Measurements from ENCODE around the gene SMARCAL1.

The SMARCAL1 gene

DNA sequence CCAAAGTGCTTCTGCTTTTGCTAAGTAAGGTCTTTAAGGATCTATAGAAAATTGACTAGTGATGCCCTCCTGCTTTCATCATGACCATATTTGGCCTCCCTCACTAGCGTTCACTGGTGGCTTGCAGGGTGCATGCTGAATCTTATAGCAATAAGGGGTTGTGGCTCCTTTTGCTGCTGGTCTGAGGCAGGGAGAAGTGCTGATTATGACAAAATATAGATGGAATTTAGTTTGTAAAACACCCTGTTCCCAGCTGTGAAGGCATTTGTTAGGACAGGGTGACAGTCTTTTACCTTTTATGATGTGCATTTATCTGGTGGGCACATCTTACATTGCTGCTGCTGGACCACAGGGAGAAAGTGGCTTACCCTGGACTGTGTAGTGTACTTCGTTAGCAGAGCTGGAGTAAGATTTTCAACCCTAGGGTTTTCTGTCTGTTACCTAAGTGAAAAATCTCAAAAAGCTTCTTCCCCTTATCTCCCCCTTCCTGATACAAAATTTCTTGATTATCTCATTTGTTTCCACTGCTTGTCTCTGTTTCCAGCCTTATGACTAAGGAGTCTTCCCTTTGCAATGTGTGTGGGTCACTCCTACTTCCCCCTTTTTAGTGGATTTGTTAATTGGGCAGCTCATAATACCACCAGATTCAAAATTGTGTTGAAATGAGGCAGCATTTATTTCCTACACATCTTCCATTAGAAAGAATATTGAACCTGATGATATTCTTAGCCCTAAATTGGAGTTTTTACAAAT is 65.2 kb downstream of the SMARCAL1 start:
- no peak for DNase-seq

DNA sequence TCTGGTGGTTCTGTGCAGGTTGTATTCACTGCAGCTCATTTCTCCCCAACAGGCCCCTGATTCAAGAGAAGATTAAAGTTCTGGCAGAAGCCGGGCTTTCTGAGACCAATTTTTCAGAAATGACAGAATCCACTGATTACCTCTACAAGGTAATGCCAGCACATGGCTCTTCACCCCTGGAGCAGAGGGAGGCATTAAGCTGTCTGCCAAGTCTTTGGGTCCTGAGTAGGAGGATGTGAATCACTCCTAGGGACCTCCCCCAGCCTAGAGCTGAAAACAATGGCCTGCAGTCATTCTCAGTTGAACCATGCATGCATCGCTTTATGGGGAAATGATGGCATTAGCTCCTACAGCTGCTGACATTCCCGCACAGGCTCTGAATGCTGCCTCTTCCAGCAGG is 65.9 kb downstream of the SMARCAL1 start:
- DNase-seq, result no peak

DNA sequence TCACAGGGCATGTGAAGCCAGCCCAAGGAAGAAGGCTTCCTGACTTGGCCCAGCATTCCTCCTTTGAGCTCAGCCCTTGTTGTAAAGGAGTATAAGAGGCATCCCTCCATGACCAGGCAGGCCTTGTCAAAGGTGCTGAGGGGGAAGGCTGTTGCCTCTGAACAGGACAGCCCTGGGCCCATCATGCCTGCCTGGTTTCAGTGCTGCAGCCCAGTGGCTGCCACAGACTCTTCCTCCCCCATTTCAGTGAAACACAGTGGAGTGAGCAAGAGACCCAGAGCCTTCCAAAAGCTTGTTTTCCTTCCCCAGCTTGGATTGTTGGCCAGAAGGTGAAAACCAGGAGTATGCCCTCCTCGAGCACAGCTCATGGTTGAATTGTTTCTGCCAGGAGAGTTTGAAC is 66.5 kb downstream of the SMARCAL1 start:
- DNase-seq, result no peak

DNA sequence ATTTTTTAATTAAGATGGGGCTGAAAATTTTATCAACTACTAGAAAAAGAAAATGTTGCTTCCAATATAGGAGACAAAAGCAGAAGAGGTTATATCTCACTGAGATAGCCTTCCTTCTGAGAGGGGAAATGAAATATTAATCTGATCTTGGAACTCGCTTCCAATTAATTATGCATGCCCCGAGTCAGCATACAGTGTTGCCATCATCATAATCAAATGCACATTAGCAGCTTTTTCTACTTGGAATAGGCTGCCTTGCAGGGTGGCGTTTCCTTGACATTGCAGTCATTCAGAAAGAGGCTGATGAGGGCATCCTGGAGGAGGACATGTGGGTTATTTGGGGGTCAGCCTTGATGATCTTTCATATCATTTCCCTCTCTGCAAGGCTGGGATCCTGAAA is 67.9 kb downstream of the SMARCAL1 start:
- no peak for DNase-seq

DNA sequence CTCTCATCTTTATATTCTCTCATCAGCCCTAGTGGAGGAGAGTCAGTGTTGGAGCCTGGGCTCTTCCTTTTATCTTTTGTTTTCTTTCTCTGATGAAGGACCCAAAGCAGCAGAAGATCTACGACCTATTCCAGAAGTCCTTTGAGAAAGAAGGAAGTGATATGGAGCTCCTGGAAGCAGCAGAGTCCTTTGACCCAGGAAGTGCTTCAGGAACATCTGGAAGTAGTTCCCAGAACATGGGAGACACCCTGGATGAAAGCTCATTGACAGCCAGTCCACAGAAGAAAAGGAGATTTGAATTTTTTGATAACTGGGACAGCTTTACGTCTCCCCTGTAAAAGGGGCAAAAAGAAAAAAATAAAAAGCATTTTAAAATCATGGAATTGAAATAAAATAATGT is 70.4 kb downstream of the SMARCAL1 start:
- no peak for DNase-seq

DNA sequence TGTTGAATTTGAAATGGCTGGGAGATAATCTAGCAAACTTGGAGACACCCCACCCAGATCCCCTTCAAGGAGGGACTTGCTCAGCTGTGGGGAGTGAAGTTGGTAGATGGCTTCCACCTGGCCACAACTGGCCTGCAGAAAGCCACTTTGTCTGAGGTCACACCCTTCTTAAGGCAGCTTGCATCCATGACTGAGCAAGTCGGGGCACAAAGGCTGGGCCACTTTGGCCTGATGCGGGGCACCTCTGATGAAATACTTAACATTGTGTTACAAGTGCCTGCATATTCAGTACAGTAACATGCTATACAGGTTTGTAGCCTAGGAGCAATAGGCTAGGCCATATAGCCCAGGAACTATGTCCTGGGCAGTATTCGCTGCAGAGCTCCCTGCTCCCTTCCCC is 73.0 kb downstream of the SMARCAL1 start:
- DNase-seq, result no peak

DNA sequence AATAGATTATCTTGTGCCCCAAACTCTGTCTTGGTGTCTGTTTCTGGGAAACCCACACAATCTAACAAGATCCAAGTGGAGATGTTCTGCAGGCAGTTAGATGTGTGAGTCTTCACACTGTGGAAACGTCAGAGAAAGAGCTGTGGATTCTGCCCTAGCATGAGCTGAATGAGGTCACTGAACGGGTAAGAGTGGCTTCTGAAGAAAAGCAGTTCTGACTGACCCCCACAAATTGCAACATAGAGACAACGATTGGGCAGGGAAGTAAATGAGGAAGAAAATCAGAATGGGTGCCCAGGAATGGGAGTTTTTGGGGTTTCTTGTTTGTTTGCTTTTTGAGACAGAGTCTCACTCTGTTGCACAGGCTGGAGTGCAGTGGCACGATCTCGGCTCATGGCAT is 73.5 kb downstream of the SMARCAL1 start:
- no peak for DNase-seq

DNA sequence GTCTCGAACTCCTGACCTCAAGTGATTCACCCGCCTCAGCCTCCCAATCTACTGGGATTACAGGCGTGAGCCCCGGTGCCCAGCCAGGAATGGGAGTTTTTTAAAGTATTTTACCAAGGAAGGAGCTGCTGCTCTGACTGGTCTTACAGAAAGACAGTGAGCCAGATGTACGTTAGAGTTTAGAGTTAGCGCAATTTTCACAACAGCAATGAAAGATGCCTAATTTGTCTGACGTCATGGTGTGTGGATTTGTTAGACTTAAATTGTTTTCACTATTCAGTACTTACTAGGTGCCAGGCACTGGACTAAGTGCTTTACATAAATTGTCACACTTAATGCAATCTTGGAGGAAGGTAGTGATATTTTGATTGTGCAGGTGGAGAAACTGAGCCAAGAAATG is 74.0 kb downstream of the SMARCAL1 start:
- DNase-seq, result no peak

DNA sequence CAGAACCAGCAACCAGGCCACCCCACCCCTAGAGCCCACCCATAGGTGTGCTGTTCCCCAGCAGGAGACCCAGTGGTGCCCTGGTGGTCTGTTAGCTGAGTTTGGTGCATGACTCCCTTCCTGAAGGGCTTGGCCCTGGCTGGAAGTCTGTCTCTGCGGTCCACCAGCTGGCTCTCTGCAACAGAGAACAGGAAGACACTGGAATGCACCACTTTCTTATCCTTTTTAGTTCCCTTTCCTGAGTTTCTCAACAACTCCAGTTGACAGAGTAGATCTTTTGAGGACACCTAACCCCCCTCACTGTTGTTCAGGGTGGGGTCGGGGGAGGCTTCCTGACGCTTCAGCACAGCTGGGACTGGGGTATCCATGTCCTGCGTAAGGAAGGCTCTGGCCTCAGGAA is 74.4 kb downstream of the SMARCAL1 start:
- no peak for DNase-seq

DNA sequence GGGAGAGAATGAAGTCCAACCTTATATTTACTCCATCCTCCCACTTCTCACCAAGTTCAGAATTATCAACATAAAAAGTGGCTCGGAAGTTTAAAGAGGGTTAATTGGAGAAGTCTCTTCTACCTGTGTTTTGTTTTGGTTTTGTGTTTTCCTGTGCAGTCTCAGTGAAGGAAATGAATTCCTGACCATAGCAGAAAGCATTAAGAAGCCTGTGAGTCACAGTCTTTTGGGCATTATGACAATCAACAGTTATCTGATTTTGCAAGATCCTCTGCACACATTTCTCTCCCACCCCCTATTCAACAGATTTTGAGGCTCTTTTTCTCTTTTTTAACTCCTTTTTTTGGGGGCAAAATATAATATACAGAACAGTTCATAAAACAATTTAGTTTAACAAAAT is 77.8 kb downstream of the SMARCAL1 start:
- DNase-seq, result no peak

DNA sequence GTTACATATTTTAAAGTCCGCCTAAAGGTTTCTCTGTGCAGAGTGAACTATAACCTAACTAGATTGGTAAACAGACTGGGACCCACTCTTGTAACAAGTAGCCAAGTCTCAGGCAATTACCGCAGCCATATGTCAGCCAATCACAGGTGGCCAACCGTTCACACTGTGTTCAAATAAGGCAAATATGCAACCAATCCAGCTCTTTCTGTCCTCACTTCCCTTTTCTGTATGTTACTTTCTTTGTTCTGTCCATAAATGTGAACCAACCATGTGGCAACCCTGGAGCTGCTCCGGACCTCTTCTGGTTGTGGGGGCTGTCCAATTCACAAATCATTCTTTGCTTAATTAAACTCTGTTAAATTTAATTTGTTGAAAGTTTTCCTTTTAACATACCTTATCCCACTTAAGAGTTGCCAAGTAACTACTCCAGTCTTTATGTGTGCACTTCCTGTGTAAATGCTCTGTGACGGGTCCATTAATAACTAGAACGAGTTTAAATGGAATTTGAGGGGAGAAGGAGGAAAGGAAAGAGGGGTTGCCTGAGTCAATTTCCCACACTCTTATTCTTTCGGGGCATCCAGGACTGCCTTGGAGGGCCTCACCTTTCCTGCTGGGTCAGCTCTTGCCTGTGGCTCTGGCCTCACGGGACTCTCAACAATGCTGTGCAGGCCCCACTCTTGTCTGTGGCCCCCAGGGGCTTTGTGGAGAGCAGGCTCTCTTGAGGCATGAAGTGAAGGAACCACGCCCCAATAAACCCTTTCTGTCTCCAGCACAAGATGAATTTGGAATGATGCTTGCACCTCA is 79.7 kb downstream of the SMARCAL1 start:
- no peak for DNase-seq

DNA sequence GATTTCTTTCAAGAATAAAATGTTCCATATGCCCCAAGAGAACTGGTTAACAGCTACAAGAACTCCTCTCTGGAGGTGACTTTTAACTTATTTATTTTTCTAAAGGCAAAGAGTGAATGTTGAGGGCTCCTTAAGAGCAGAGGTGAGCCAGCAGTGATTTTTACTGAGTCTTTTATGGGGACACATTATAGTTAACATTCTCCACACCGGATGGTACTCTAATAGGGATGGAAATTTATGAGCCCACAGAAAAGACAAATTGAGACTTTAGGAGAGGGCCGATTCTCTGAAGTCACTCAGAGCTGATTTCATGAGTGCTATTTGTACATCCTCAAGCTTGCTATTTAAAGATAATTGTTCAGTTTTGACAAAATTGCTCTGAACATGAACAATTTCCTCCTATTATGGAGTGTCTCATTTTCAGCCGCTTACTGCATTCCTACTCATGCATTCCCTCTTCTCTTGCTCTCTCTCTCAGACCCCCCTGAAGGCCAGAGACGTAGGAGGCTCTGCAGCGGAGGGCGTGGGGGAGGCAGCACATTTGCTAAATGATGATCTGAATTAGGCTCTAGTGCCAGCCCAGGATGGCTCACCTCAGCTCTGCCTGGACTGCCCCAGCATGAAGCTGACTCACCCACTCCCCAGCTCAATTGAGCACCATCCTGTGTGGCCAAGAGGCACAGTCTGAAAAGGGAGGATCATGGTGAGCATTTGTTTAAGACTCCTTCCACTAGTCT is 80.5 kb downstream of the SMARCAL1 start:
- no peak for DNase-seq

DNA sequence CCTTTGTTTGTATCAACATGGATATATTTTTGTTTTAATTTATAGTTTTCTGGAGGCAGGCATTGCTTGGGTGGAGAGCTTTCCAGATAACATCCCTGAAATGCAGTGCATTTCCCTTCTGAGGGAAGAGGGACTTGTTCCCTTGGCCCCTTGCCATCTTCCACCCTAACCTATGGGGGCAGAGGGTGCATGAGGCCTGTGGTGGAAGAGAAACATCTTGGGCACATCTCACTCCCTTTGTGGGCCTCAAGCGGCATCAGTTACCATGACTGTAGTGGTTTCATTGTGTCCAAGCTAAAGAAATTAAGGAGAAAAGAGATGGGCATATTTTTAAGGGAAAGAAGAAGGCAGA is 81.0 kb downstream of the SMARCAL1 start:
- no peak for DNase-seq

DNA sequence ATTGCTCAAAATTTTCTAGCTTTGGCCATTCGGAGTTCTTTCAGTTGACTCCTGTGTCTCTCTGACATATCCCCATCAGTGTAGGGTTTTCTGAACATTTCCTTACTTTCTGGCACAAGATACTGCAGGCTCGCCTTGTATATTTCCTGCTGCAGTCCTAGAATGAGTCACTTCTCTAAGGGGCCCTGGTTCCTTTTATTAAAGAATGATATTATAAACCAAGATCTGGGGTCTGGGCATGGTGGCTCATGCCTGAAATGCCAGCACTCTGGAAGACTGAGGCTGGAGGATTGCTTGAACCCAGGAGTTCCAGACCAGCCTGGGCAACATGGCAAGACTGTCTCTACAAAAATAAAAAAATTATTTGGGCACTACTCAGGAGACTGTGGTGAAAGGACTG is 83.4 kb downstream of the SMARCAL1 start:
- DNase-seq, result no peak

DNA sequence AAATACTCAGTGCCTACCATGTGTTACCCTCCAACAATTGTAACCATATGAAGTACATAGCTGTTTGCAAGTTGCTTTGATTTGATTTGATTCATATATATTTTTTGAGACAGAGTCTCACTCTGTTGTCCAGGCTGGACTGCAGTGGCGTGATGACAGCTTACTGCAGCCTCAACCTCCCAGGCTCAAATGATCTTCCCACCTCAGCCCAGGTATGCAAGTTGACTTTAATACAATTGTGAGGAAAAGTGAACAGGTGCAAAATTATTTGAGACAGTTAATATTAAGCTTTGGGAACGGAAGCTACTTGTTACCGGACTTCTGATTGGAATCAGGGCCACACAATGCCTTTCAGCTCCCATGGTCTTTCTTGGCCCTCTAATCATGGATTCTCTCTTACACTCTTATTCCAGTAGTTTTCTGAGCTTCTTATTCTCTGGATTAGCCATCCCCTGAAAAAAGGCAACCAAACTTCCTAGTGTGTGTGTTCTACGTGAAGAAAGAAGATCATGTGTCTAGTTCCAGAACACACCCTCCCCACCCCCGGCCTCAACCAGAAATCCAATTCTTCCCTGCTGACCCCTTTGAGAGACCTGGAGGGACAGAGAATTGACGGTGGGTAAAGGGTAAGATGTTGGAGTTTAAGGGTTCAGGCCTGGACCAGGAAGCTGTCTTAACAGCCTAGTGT is 85.2 kb downstream of the SMARCAL1 start:
- no peak for DNase-seq

DNA sequence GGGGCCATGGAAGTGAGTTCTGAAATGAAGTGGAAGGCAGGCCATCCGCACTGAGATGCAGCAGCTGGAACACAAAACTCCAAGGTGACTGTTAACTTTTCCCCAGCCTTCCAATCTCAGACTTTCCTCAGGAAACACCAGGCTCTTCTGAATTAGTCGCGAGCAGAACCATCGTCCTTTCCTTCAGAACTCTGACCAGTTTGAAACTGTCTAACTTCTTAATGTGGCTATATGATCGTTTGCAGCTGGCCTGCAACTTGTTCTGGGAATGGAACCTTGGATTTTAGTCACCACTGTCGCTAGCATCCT is 85.7 kb downstream of the SMARCAL1 start:
- no peak for DNase-seq

DNA sequence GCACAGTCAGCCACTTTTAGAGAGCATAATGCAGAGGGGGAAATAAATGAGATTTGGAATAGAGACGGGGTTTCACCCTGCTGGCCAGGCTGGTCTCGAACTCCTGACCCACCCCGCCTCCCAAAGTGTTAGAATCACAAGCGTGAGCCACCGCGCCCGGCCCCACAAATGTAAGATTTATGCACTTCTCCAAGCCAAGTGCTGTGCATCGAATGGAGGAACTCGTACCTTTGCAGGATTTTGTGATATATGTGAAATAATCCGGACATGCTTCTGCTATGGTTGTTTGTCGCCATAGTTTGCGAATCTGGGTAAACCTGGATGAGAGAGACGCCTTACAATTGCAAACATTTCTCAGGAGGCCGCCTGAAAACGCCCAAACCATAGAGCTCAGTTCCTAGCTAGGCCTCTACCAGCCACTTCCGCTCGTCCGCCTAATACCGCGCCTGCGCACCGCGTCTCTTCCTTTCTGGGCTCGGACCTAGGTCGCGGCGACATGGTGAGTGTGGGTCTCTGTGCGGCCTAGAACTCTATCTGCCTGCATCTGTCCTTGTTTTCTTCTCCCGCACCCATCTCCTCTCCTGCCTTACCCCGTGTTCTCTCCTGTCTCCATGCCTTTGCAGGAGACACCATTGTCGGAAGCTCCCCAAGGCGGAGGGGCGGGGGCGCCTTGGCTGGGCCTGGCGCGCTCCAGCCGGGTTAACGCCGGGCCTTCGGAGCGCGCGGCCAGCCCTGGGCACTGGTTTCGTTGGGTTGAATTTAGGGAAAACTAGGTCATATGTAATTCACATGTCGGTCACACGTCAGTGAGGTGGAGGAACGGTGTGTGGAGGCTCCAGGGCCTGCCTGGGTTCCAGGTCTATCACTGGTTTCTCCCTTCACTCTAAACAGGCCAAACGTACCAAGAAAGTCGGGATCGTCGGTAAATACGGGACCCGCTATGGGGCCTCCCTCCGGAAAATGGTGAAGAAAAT is 86.4 kb downstream of the SMARCAL1 start, which contains the start of gene RPL37A:
Gene RPL37A (plus strand): TSS at position 466 of the 974 bp plus-strand sequence. CDS start 31 bp downstream, at position 497.
- DNase-seq, result peak; percentile 96

DNA sequence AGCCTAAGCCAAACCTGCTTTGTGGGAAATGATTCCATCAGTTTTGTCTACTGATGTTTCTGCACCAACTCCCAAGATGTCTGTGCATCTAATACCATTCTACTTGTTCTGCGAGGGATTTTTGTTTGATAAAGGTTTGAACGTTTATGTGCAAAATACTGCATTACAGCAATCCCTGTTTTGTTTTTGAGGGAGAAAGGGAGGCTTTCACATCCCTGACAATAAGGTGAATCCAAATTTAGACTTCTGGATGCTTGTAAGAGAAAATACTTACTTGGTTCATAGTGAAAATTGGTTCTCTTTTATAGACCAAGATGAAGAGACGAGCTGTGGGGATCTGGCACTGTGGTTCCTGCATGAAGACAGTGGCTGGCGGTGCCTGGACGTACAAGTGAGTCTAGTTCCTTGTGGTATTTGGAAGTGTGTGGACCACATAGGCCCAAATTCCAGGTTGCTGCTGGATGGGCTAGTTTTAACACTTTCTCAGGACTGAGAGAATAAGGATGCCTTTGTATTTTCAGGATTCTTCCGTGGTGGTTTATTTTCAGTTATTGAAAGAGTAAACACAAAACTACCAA is 87.4 kb downstream of the SMARCAL1 start:
- no peak for DNase-seq

DNA sequence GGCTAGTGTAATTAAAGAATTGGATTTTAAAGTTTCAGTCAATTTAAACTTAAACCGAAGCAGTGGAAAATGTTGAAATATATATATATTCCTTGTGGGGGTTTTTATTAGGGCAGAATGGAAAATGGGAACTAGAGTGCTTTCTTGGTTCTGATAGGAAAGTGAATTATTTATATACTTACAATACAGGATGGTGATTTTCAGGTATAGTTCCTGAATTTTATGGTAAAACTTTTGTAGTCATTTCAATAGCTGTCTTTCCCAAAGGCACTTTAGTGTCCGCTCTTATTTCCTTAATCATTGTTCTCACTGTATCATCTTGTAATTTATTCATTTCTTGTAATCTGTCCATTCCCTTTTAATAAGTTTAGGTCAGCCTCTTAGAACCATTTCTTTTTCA is 88.3 kb downstream of the SMARCAL1 start:
- DNase-seq, result no peak

DNA sequence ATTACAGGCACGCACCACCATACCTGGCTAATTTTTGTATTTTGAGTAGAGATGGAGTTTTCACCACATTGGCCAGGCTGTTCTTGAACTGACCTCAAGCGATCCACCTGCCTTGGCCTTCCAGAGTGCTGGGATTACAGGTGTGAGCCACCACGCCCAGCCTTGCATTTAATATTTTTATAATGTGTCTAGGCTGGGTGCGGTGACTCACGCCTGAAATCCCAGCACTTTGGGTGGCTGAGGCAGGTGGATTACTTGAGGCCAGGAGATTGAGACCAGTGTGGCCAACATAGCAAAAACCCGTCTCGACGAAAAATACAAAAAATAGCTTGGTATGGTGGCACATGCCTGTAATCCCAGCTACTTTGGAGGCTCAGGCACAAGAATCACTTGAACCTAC is 89.6 kb downstream of the SMARCAL1 start:
- no peak for DNase-seq

DNA sequence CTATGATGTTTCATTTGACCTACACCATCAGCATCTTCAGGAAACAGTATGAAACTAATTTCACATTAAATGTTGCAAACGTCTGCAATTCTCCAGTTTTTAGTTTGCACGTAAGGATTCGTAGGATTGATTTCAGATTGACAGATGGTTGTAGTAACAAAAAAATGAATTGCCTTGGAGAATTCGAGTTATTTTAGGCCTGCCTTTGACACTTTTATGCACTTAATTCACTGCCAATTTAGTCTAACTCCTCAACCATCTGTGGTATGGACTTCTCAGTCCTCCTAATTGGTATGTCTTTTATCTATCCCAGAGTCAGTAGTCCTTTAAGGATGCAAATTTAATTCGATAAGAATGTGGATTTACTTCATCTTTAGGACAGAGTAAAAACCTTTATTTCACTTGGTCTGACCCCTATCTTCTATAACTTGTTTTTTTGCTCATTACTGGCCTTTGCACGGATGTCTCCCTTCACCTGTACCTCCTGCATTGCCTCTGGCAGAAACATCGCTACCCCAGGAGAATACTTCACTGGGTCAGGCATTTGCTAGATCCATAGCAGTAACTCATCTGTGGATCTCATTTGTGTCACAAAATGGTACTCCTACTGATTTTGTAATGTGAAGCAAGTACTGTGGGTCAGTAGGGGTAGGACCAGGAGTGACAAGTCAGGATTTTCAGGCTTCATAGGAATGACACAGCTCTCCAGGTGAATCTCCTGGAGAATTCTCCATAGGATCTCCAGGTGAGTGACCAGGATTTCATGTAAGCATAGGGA is 90.3 kb downstream of the SMARCAL1 start:
- DNase-seq, result no peak

All from right hindlimb (tissue), 1 donor.